GM18499 (cell line): ENCODE measurements around the gene FGD5.

ENCODE experiments used
- ATAC-seq: cut with Tn5 transposase; IDR thresholded peaks from one replicate; pipeline ENCODE4 v1.9.1; 2021; ENCODE audit warnings: moderate number of reproducible peaks; ENCODE audit not compliant: insufficient read depth, unreplicated experiment

Gene FGD5

DNA sequence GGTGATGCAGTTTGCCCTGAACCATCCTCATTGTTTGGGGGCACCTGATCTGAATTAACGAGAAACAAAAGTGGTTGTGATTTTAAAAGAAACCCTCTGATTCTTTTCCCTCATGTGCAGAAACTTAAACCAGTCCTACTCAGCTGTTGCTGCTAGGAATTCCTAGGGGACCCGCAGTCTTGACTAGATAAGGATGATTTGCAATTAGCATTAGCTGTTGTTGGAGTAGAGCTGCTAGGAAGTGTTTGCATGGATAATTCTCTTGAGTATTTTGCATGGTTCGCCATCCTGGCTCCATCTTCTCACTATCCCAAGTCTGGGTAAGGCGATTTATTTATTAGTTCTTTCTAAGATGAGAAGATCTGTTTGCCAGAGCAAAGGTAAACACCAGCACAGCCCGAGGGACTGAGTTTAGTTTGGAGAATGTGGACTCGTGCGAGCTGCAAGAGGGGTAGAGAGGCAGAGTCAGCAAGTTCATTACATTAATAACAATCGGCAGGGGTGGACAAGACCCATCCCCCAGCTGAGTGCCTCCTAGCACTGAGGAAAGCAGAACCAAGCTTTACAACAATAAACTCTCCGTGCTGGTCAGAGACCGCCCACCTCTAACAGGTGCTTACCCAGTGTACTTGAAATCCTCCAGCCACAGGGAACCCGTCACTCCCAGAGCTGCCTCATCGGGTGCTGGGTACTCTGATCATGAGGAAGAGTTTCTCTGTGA is 4.1 kb downstream of the FGD5 start:
- no peak for ATAC-seq

DNA sequence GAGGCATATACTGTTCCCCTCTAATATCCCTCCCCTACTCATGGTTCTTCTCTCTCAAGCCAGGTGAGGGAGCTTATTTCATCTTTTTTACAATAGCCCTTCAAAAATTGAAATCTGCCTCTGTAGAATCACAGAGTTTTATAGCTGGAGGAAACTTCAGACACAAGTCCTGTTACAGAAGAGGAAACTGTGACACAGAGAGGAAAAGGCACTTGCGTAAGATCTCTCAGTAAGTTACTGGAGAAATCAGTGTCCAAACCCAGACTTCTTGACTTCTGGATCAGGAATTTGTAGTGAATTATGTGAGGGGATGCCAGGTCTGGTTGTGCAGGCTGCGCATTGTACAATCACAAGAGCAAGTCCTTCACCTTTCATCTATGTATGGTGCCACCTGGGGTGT is 4.6 kb downstream of the FGD5 start:
- ATAC-seq: no peak

DNA sequence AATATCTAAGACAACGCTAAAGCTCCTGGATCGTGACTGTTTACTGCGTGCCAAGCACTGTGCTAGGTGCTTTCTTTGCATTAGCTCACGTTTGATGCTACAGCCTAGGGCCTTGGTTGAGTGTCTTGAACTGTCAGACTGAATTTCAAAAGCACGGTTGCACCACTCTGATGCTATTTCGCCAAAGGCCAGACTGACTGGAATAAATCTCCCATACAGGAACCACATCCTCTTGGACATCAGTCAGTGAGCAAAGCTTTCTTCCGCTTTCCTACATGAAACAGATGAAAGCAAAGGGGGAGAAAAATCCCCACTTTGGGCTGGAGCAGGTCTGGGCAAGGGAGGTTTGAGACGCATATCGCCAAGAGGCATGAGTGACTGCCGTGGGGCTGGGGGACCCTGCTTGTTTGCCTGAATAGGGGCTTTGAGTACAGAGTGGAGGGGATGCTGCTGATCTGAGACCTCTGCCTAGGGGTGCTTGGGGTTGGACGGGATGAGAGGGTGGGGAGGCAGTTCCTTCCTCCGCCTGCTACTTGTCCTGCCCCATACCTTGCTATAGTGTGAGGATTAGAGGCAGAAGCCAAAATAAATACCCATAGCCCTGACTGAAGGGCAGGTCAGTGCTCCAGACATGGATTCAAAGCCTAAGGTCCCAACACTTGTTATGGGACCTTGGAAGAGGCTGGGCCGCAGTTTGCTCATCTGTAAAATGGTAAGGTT is 5.3 kb downstream of the FGD5 start:
- ATAC-seq: no peak

DNA sequence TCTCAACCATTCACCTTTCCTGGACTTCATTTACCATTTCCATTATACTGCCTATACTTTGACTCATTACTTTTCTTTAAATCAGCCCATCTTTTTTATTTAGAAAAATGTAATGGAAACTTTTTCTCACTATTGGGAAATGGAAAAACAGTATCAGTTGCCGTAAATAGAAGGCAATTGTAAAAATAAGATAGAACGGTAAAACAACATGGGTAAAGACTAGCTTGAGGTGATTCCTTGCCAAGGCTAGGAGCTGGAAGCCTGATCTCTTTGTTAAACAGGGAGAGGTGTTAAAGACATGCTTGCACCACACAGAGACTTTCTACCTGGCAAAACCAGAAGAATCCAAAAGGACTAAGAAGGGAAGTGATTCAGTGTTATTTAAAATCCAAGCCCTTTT is 5.9 kb downstream of the FGD5 start:
- ATAC-seq: no peak

DNA sequence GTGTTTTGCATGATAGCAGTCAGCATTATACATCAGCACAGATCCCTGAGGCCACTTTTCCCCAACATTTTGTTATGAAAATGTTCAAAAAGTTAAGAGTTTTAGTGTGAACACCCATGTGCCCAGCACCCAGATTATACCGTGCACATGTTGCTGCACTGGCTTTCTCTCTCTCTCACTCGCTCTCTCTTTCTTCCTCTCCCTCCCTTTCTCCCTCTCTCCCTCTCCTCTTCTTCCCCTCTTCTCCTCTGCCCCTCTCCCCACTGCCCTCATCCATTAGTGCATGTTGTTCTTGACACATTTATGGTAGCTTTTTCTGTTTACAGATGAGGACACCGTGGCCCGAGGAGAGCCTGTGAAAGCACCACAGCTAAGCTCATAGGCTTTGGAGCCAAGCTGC is 7.3 kb downstream of the FGD5 start:
- ATAC-seq: no peak

DNA sequence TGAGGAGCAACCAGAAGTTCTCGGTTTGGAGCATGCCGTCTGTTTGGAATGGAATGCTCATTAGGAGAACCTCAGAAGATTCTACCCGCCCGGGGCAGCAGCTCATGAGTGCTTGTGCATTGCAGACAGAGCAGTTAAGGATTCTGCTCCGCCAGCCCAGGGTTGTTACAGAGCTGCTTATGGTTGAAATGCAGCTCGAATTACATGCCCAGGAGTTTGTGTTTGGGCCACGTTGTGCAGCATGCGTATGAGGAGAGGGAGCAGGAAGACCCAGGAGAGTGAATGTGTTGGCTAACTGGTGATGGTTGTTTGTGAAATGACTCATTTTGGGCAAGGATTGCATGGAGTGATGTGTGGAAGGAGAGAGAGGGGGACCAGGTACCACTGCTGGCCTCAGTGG is 9.0 kb downstream of the FGD5 start:
- no peak for ATAC-seq

DNA sequence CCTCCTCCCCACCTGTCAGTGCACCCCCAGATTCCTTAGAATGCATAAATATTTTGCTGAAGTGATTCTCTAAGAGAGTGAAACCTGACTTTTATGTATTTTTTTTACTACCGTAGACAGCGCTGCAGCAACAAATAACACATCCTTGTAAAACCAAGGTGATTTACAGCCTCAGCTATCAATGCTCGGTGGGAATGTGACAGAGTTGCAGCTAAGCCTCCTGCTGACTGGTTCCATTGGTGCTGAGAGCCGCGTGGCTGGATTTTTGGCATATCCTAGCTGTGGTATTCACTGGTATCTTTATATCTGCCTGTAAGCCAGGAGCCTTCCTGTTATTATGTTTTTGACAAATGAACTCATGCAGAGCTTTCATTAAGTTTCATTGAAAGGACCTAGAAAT is 11.0 kb downstream of the FGD5 start:
- no peak for ATAC-seq

DNA sequence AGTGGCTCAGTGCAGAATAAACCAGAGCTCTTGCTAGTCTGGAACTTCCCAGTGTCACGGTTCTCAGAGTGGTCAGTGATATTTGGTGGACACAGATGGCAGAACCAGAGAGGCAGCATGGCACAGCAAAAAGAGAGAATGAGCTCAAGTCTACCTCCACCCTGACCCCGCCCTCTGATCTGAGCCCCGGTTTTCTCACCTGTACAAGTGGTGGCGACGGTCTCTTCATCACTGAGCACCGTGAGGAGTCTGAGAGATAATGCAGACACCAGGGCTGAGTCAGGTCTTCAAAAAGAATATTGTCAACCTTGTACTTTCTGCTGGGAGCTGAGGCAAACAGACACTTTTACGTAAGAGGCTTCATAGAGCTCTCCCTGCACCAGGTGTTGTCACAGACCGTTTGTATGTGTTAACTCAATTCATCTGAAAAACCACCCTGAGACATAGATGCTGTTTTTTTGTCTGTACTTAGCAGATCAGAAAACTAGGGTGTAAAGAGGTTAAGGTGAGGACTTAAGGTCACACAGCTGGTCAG is 13.2 kb downstream of the FGD5 start:
- no peak for ATAC-seq

DNA sequence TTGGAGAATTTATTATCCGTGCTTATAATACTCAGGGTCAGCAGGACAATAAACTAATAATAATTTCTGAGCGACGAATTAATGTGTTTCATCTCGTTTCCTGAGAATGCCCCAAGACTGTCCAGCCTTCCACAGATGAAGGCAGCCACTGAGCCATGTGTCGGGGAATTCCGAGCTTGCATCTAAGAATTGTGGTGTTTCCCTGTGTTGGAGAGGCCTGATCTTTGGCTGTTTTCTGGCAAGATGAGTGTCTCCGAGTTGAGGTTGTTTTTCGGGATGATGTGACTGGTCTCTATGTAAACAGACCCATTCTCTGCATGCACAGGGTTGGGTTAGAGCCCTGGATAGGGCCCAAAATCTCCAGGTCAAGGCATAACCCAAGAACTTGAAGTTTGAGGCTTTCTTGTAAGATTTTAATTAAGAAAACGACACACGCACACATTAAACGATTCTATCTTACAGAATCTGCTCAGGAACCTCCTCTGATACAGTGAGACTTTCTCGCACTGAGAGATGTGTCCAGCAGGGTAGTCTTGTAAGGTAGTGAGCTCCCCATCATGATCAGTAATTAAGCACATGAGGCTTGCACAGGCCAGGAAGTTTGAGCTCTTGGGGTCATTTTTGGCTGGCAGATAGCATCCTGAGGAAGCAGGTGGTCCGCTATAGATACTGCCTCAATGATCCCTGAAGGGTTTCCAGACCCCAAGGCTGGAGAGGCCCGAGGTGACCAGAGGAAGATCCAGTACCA is 14.4 kb downstream of the FGD5 start:
- no peak for ATAC-seq

DNA sequence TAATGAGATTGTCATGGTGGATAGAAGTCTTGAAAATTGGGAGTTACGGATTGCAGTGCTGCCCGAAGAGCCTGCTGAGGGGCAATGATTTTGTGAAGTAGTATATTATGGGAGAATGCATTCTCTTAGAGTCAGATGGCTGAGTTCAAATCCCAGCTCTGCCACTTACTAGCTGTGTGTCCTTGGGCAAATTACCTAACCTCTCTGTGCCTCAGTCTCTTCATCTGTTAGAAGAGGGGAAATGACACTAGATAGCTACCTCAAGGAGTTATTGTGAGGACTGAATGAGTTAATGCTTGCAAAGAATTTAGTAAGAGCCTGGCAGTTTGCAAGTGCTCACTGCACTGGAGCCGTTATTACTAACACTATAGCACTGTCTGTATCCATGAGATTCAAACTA is 15.4 kb downstream of the FGD5 start:
- ATAC-seq: no peak

DNA sequence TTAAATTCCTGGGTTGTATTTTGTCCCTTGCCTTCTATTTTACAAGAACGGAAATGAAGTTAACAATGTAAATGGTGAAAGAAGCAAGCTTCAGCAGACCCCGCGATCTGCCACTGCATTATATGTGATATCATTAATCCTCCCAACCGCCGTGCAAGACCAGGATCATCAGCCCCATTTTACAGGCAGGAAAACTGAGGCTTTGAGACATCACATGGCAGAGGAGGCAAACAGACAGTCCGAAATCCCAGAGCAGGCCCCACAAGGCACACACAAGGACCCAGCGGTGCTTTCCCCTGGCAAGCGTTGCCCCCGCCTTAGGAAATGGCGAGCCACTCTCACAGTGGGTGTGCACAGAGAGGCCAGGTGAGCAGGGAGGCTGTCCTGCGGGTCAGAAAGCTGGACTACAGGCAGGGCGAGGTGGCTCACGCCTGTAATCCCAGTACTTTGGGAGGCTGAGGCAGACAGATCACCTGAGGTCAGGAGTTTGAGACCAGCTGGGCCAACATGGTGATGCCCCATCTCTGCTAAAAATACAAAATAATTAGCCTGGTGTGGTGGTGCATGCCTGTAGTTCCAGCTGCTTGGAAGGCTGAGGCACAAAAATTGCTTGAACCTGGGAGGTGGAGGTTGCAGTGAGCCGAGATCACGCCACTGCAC is 16.2 kb downstream of the FGD5 start:
- ATAC-seq: no peak

DNA sequence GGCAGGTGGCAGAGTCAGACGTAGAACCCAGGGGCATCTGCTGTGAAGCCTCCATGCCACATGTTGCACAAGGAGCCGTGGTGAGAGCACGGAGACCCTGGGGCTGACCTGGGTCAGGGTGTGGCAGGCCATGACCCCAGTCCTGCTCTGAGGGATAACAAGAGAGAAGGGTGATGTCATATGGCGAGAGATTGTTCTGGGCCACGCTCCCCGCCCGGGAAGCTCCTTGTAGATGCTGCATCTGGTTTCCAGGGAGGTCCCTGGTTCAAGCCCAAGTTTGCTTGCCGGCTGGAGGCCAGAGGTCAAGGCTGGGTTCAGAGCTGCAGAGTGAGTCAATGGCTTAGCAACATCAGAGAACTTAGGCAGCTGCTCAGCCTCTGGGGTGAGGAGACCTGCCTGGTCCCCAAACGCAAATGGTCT is 17.3 kb downstream of the FGD5 start:
- ATAC-seq: no peak

DNA sequence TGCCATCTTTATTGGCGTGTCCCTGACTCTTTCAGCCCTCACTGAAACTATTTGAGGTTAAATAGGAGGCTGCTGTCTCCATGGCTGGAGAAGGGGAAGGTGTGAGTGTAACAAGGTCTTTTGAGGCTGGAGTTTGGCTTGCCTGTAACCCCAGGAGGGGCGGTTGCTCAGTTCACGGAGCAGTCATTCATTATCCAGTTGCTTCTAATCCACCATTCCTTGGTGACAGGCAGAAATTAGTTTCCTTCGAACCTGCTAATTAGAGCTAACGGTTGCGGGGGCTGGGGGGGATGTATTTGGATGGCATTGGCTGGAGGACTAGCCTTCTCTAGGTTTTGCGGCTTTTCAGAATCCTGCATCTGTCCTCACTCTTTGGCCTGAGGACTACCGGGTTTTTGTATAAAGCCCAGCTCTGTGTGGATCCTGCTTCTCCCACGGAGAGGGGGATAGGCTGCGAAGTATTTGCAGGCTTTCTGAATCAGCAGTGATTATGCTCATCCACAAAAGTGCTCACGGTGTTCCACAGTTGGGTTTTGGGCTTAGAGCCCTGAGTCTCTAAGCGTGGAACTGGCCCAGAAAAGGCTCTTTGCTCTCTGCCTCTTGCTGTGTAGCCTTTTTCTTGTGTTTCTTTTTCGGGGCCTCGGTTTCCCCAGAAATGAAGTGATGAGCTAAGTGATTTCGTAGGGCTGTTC is 18.6 kb downstream of the FGD5 start:
- ATAC-seq: no peak

DNA sequence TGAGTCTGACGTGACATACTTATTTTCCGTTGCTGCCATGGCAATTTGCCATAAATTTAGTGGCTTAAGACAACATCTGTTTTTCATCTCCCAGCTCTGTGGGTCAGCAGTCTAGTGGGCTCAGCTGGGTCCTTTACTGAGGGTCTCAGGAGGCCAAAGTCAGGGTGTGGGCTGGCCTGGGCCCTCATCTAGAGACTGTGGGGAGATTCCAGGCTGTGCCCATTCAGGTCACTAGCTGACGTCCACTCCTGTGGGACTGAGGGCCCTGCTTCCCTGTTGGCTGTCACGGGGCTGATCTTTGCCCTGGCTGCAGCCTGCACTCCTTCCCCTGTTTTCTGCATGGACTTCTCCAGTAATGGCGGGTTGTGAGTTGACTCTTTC is 19.1 kb downstream of the FGD5 start:
- no peak for ATAC-seq

DNA sequence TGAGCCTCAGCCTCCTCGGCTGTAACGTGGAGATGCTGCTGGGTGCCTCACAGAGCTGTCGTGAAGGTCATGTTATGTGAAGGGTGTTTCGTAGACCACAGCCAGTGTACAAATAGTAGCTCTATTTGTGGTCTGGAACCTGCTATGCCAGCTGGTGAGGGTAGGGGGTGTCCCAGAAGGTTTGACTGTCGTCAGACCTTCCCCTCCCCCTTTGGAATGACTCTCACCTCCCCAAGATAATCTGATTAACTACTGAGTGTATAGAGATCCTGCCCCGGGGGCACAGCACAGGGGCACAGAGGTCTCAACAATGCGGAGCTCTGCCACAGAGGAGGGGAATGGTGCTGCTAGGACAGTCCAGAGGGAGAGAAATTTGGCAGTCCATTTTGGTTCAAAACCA is 20.5 kb downstream of the FGD5 start:
- no peak for ATAC-seq

DNA sequence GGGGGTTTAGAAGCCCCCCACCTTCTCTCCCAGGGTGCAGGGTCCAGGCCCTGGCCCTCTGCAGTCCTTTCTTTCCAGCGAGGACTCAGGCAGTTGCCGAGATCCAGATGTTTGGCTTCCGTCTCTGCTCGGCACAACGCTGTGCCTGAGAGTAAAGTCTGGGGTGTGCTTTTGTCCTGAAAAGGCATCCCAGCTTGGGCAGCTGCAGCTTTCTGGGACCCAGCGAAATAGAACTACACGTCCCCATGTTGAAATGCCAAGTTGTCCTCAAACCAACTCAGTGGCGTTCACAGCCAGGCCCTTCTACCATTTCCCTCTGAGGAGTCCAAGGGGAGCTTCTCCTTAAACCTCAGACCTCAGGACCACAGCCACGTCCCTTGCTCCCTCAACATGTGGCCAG is 23.1 kb downstream of the FGD5 start:
- no peak for ATAC-seq

DNA sequence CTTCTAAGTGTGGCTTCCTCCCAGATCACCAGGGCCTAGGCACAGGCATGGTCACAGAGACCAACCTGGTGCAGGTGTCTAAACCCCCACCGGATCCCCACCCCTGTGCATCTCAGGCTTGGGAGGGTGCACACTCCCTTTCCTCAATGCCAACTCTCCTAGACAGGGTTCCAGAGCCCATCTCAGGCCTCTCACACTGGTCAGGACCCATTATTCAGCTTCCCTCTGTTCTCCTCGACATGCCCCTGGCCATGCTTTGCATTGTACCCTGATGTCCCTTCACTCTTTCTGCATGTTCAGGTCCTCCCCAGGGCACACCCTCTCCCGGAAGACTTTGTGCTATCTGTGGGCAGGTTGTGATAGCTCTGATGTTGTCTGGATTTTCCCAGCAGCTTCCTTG is 23.5 kb downstream of the FGD5 start:
- no peak for ATAC-seq

DNA sequence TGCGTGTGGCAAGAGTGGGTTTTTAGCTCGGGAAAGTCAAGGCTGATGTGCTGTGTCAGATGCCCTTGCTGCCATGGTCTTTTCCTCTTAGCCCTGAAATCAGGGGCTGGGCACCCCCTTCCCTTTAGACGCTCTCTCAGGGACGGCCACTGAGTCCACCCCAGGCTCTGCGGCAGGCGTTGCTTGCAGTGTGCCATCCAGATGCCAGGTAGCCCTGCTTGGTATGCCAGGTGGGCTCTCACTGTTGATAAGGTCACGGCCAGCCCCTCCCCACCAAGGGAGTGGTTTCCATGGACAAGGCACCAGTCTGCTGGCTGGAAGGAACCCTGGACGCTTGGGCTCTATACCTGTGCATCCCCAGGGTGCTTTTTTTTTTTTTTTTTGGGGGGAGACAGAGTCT is 24.6 kb downstream of the FGD5 start:
- no peak for ATAC-seq

DNA sequence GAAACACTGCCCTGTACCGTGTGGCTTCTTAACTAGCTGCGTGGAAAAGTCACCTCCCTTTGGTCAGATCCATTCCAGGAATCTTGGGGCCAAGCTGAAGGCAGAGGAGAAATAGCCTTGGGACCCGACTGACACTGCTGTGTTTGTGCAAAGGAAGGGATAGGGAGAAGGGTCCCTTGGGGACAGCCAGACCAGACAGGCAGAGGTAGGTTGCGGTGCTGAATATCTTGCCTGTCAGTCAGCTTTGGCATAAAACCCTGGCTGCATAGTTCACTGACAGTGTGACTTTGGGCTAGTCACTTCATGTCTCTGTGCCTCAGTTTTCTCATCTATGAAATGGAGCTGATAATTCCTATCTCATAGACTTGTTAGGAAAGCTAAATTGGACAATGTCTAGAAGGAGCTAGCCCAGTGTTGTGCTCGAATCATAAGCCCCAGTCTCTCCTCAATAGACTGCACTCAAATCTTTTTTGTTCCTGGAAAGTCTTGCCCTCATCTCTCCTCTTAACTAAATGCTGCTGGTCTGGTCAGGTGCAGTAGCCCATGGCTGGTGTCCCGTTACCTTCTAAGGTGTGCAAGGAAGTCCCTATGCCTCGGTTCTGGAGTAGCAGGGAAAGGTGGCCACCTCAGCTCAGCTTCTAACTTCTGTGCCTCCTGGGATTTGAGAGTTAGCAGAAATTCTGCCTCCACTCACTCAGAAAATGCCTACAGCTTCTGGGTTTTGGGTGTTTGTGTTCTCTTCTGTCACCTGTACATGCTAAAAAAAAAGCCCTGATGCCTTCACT is 25.8 kb downstream of the FGD5 start:
- ATAC-seq: no peak
